HEK293 (cell line): ENCODE measurements around the gene PPP1R3E.

Source experiments
- ATF2 ChIP-seq: fragments of 450-650 bp; formaldehyde crosslinking; IDR thresholded peaks from 2 replicates; pipeline ENCODE4 v1.5.1; 2016; ENCODE audit warnings: missing biosample characterization, missing genetic modification characterization, low read depth
- GLIS2 ChIP-seq: fragments of 450-650 bp; formaldehyde crosslinking; IDR thresholded peaks from 2 replicates; pipeline ENCODE4 v1.5.1; 2016; ENCODE audit warnings: missing biosample characterization, missing genetic modification characterization
- KLF10 ChIP-seq: fragments of 450-650 bp; IDR thresholded peaks from 2 replicates; pipeline ENCODE4 v1.5.1; 2018; ENCODE audit warnings: missing biosample characterization, mild to moderate bottlenecking, missing genetic modification characterization
- PRDM4 ChIP-seq: fragments of 450-650 bp; formaldehyde crosslinking; IDR thresholded peaks from 2 replicates; pipeline ENCODE4 v1.5.1; 2017; ENCODE audit warnings: missing biosample characterization, missing genetic modification characterization
- RBAK ChIP-seq: fragments of 450-650 bp; formaldehyde crosslinking; IDR thresholded peaks from 2 replicates; pipeline ENCODE4 v1.5.1; 2016; ENCODE audit warnings: missing biosample characterization, missing genetic modification characterization
- YY2 ChIP-seq: fragments of 450-650 bp; formaldehyde crosslinking; IDR thresholded peaks from 2 replicates; pipeline ENCODE4 v1.5.1; 2016; ENCODE audit warnings: missing biosample characterization, missing genetic modification characterization
- ZBTB1 ChIP-seq: fragments of 450-650 bp; formaldehyde crosslinking; IDR thresholded peaks from 2 replicates; pipeline ENCODE4 v1.5.1; 2016; ENCODE audit warnings: missing biosample characterization, missing genetic modification characterization
- ZBTB44 ChIP-seq: fragments of 450-650 bp; IDR thresholded peaks from 2 replicates; pipeline ENCODE4 v1.5.1; 2018; ENCODE audit warnings: missing biosample characterization, mild to moderate bottlenecking, missing genetic modification characterization
- ZBTB48 ChIP-seq: fragments of 450-650 bp; formaldehyde crosslinking; IDR thresholded peaks from 2 replicates; pipeline ENCODE4 v1.5.1; 2016; ENCODE audit warnings: missing biosample characterization, missing genetic modification characterization
- ZBTB7A ChIP-seq: fragments of 450-650 bp; formaldehyde crosslinking; IDR thresholded peaks from 2 replicates; pipeline ENCODE4 v1.5.1; 2016; ENCODE audit warnings: low read depth, missing biosample characterization, missing genetic modification characterization
- ZEB2 ChIP-seq: fragments of 450-650 bp; formaldehyde crosslinking; IDR thresholded peaks from 2 replicates; pipeline ENCODE4 v1.5.1; 2016; ENCODE audit warnings: missing biosample characterization, missing genetic modification characterization
- ZFP41 ChIP-seq: fragments of 450-650 bp; formaldehyde crosslinking; IDR thresholded peaks from 2 replicates; pipeline ENCODE4 v1.5.1; 2016; ENCODE audit warnings: missing biosample characterization, missing genetic modification characterization, borderline replicate concordance
- ZNF112 ChIP-seq: fragments of 450-650 bp; formaldehyde crosslinking; IDR thresholded peaks from 2 replicates; pipeline ENCODE4 v1.5.0; 2017; ENCODE audit warnings: missing biosample characterization, missing genetic modification characterization
- ZNF132 ChIP-seq: fragments of 450-650 bp; formaldehyde crosslinking; IDR thresholded peaks from 2 replicates; pipeline ENCODE4 v1.5.1; 2017; ENCODE audit warnings: missing biosample characterization, missing genetic modification characterization, borderline replicate concordance
- ZNF138 ChIP-seq: fragments of 450-650 bp; formaldehyde crosslinking; IDR thresholded peaks from 2 replicates; pipeline ENCODE4 v1.5.1; 2016; ENCODE audit warnings: missing biosample characterization, missing genetic modification characterization, borderline replicate concordance
- ZNF202 ChIP-seq: fragments of 450-650 bp; formaldehyde crosslinking; IDR thresholded peaks from 2 replicates; pipeline ENCODE4 v1.5.1; 2016; ENCODE audit warnings: missing biosample characterization, missing genetic modification characterization, borderline replicate concordance
- ZNF211 ChIP-seq: fragments of 450-650 bp; formaldehyde crosslinking; IDR thresholded peaks from 2 replicates; pipeline ENCODE4 v1.5.1; 2016; ENCODE audit warnings: low read depth, missing biosample characterization, missing genetic modification characterization
- ZNF26 ChIP-seq: fragments of 450-650 bp; formaldehyde crosslinking; IDR thresholded peaks from 2 replicates; pipeline ENCODE4 v1.5.1; 2016; ENCODE audit warnings: missing biosample characterization, missing genetic modification characterization
- ZNF366 ChIP-seq: fragments of 450-650 bp; formaldehyde crosslinking; conservative IDR thresholded peaks from 2 replicates; pipeline ENCODE4 v1.5.1; 2016; ENCODE audit warnings: missing biosample characterization, missing genetic modification characterization
- ZNF37A ChIP-seq: fragments of 450-650 bp; IDR thresholded peaks from 2 replicates; pipeline ENCODE4 v1.5.1; 2018; ENCODE audit warnings: missing biosample characterization, missing genetic modification characterization
- ZNF394 ChIP-seq: fragments of 450-650 bp; formaldehyde crosslinking; IDR thresholded peaks from 2 replicates; pipeline ENCODE4 v1.5.1; 2016; ENCODE audit warnings: missing biosample characterization, missing genetic modification characterization, mild to moderate bottlenecking, moderate library complexity, borderline replicate concordance
- ZNF473 ChIP-seq: fragments of 450-650 bp; formaldehyde crosslinking; IDR thresholded peaks from 2 replicates; pipeline ENCODE4 v1.5.1; 2017; ENCODE audit warnings: missing biosample characterization, missing genetic modification characterization
- ZNF548 ChIP-seq: fragments of 450-650 bp; formaldehyde crosslinking; IDR thresholded peaks from 2 replicates; pipeline ENCODE4 v1.5.1; 2016; ENCODE audit warnings: missing biosample characterization, missing genetic modification characterization
- ZNF558 ChIP-seq: fragments of 450-650 bp; formaldehyde crosslinking; IDR thresholded peaks from 2 replicates; pipeline ENCODE4 v1.5.1; 2016; ENCODE audit warnings: missing biosample characterization, missing genetic modification characterization
- ZNF560 ChIP-seq: fragments of 450-650 bp; formaldehyde crosslinking; IDR thresholded peaks from 2 replicates; pipeline ENCODE4 v1.5.1; 2017; ENCODE audit warnings: missing biosample characterization, missing genetic modification characterization, borderline replicate concordance
- ZNF561 ChIP-seq: fragments of 450-650 bp; IDR thresholded peaks from 2 replicates; pipeline ENCODE4 v1.5.1; 2018; ENCODE audit warnings: missing biosample characterization, missing genetic modification characterization, borderline replicate concordance
- ZNF626 ChIP-seq: fragments of 450-650 bp; sonication (Bioruptor Pico); formaldehyde crosslinking; IDR thresholded peaks from 2 replicates; pipeline ENCODE4 v1.5.1; 2018; ENCODE audit warnings: missing biosample characterization, missing genetic modification characterization, inconsistent platforms
- ZNF664 ChIP-seq: fragments of 450-650 bp; formaldehyde crosslinking; IDR thresholded peaks from 2 replicates; pipeline ENCODE4 v1.5.1; 2016; ENCODE audit warnings: missing biosample characterization, missing genetic modification characterization
- ZNF707 ChIP-seq: fragments of 450-650 bp; formaldehyde crosslinking; IDR thresholded peaks from 2 replicates; pipeline ENCODE4 v1.5.1; 2016; ENCODE audit warnings: missing biosample characterization, missing genetic modification characterization
- ZNF792 ChIP-seq: fragments of 450-650 bp; formaldehyde crosslinking; IDR thresholded peaks from 2 replicates; pipeline ENCODE4 v1.5.1; 2016; ENCODE audit warnings: missing biosample characterization, missing genetic modification characterization
- TF ChIP-seq, protein P1 (sequence below): fragments of 450-650 bp; formaldehyde crosslinking; IDR thresholded peaks from 2 replicates; pipeline ENCODE4 v1.5.1; 2017; ENCODE audit warnings: missing biosample characterization, missing genetic modification characterization

PPP1R3E gene

GRCh38 chr14:23320584-23321571 is 18.2 kb upstream of the PPP1R3E start, which contains the start of gene PABPN1 (continued):
- TF ChIP-seq ZNF560 (no peak), ZNF366 (tag by site-specific recombination) (peak; percentile 42), ZBTB44 (no peak), ZNF26 (tag by site-specific recombination) (no peak), ZEB2 (0 out of 2 replicates have a peak, but pooled peaks have one; percentile 50), YY2 (tag by site-specific recombination) (peak; percentile 61), ZNF558 (tag by site-specific recombination) (no peak), ZNF626 (tag by site-specific recombination) (no peak), ZNF548 (no peak; the same call in 1 of the 2 replicates), GLIS2 (tag by site-specific recombination) (peak; percentile 24; the same call in 1 of the 2 replicates), ZBTB7A (tag by site-specific recombination) (no peak; the same call in 1 of the 2 replicates), ZFP41 (no peak), ZNF211 (no peak), ZNF707 (tag by site-specific recombination) (no peak), ZNF561 (tag by site-specific recombination) (peak; percentile 76), ZNF202 (no peak), ZNF664 (tag by site-specific recombination) (no peak), ZNF37A (tag by site-specific recombination) (no peak), ATF2 (tag by site-specific recombination) (no peak), ZNF394 (tag by site-specific recombination) (0 out of 2 replicates have a peak, but pooled peaks have one; percentile 19), ZBTB48 (0 out of 2 replicates have a peak, but pooled peaks have one; percentile 38), ZNF112 (tag by site-specific recombination) (no peak), ZBTB1 (tag by site-specific recombination) (no peak), ZNF792 (tag by site-specific recombination) (no peak), ZNF473 (tag by site-specific recombination) (no peak), PRDM4 (tag by site-specific recombination) (no peak), KLF10 (no peak), ZNF138 (no peak), ZNF132 (tag by site-specific recombination) (no peak), RBAK (no peak)
- TF ChIP-seq, protein P1, sequence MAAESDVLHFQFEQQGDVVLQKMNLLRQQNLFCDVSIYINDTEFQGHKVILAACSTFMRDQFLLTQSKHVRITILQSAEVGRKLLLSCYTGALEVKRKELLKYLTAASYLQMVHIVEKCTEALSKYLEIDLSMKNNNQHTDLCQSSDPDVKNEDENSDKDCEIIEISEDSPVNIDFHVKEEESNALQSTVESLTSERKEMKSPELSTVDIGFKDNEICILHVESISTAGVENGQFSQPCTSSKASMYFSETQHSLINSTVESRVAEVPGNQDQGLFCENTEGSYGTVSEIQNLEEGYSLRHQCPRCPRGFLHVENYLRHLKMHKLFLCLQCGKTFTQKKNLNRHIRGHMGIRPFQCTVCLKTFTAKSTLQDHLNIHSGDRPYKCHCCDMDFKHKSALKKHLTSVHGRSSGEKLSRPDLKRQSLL: no peak
